Measurements from ENCODE around the gene TRIM24.

DNA sequence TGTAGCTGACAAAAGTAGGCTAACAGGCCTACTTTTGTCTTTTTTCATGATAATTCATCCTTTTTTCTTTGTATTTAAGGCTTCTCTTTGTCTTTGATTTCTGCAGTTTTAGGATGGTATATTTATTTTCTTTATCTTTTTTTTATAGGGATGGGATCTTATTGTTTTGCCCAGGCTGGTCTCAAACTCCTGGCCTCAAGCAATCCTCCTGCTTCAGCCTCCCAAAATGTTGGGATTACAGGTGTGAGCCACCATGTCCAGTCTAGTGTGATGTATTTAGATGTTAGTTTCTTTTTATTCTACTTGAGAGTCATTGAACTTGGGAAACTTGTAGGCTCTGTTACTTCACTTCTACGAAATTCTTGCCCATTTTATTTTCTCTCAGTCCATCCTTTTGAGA, 35.4 kb downstream of the TRIM24 start:
- TF ChIP-seq ZNF274 (IDR thresholded peaks at IDR 0.05; ENCODE audit: insufficient read depth, insufficient read length) (no peak), POLR2A (IDR thresholded peaks at IDR 0.05; ENCODE audit: low read depth, low read length) (no peak), CBFB (IDR thresholded peaks at IDR 0.05; ENCODE audit: low read depth) (no peak)

Measured in GM12878 (cell line).